Stimulated activated CD8-positive, alpha-beta memory T cell treated with anti-CD3 and anti-CD28 coated beads, Interleukin-12 subunit alpha, Interleukin-12 subunit beta, amount 100 ng/mL, for 1 hour (primary cell): ENCODE data around the gene PGS1.
"Not testable (repeated sequence)": the region's sequence is repeated elsewhere in the genome, so short reads cannot be mapped to it uniquely, and the experiment has no call there.

Source experiments
- DNase-seq: peaks from one replicate; pipeline ENCODE4 v3.0.0-alpha.2; 2020; ENCODE audit warnings: low read depth

Gene PGS1

DNA sequence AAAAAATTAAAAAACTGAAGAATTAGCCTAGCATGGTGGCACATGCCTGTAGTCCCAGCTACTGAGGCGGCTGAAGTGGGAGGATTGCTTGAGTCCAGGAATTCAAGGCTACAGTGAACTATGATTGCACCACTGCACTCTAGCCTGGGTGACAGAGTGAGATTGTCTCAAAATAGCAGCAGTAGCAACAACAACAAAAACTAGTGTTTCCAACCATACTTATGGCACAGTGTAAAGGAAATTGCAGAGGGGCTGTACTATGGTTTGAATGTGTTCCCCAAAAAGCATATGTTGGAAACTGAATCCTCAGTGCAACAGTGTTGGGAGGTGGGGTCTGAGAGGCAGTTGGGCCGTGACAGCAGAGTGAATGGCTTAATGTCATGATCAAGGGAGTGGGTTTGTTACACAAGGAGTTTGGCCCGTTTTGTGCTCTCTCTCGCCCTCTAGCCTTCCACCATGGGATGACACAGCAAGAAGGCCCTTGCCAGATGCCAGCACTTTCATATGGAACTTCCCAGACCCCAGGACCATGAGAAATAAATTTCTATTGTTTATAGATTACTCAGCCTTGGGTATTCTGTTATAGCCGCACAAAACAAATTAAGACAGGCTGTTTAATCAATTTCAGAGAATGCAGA, 70.0 kb downstream of the PGS1 start:
- no peak for DNase-seq

DNA sequence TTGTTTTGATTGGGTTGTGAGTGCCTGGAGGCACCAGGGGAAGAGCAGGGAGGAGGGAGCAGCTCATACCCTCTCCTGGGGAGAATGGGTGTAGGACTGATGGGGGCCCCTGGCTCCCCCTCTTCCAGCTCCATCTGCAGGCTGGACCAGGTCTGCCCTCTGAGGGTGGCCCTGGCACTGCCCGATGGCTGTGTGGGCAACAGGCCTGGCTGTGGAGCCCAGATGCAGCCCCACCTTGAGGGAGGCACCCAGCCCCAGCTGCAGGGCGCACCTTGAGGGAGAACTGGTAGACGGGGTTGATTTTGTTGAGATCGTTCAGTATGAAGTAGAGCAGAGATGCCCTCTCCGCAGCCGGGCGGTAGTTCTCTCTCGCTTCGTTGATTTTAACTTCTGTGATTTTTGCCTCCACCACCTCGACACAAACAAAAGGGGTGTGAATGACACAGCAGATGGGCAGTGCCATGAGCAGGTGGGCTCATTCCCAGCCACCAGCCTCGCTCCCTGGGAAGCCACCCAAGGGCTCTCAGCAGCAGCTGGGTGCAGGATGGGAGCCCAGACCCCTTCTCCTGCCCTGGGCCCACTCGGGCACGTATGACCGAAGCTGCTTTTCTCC, 71.6 kb downstream of the PGS1 start:
- no peak for DNase-seq

DNA sequence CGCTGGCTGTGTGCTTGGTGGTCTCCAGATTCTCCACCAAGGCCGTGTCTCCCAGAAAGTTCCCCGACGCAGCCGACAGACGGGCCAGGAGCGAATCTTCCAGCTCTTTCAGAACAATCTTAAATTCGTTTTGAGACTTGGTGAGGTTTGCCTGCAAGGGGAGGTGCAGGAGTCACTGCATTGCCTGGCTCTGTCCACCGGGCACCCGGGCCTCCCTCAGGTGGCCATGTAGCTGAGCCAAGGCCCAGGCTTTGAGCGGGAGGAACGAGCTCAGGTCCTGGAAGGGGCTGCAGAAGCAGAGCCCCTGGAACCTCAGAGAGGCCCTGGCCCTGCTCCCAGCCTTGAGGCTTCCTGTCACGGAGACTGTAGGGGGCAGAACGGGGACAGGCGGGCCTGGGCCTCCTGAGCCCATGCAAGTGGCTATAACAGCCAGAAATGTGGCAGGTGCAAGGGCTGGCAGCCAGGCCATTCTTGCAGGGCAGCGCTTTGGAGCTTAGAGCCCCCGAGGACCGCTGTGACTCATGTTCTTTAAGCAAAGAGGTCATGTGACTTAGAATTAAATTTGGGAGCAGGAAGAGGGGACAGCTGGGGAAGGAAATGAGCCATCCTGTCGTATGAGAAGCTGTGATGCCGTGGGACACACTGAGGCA, 72.4 kb downstream of the PGS1 start:
- no peak for DNase-seq

DNA sequence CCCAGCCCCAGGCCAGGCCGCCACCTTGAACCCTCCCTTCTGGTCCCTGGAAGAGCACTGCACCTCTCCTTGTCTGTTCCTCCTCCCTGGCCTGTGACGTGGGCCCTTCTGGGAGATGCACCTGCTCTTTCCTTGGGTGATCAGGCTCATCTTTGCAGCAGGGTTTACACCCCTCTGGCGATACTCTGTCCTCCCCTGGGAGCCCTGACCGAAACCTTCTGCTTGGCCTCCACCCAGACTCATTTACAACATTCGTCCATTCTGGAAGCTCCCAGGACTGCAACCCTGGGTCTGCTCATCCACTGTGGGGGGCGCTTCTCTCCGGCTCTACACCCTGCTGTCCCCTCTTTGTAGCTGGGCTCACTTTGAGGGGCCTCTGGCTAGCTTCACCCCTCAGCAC, 73.3 kb downstream of the PGS1 start:
- DNase-seq = no peak

DNA sequence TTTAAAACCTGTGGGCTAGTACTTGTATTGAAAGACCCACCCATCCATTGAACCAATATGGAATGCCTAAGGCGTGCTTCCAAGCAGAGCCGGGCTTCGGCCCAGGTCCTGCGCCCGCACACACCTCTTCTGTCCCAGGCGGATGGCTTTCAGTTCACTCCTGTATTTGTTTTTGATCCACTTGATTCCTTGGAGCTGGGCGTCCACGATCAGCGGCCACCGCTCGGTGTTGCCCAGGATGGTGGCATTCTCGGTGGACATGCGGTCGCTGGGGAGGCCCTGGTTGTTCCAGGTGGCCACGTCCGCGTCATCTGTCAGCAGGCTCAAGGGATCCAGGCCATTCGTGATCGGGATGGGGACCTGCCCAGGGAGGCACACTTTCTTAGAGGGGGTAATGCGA, 75.9 kb downstream of the PGS1 start:
- no peak for DNase-seq

DNA sequence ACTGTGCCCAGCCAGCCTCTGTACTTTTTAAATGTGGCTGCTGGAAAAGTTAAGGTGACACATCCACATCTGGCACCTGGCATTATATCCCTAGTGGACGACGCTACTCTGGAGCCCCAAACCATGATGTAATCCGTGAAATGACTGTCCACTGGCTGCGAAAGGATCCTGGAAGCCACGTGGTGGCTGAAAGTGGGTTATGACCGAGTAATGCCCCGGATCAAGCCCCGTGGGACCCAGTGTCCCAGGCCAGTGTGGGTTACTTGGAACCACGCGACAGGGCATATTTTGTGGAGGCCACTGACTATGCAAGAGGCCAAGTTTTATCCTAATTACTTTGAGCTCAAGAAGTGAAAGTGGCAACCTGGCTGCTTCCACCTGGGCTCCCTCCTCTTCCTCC, 79.6 kb downstream of the PGS1 start:
- no peak for DNase-seq

DNA sequence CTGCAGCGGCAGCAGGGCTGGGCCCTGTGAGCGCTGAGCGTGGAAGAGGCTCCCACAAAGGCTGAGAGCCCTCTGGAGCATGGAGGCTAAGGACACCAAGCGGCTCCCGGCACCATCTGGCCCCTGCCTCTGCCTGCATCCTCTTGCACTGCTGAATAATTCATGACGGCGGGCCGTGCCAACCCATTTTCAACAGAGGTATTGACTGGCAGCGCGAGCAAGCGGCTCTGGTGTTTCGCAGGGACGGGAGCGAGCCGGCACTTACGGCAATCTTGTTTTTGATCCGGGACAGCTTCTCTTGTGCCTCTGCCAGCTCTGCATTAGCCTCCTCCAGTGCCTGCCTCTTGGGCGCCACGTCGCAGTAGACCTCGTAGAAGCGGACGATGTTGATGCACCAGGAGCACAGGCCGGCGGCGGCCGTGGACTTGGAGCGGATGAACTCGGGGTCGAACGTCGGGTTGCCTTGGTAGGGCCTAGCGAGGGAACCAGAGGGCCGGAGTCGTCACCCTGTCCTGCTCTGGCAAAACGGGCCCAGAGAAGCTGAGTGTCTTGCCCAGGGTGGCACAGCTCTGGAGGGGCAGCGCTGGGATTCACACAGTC, 80.4 kb downstream of the PGS1 start:
- DNase-seq = no peak

DNA sequence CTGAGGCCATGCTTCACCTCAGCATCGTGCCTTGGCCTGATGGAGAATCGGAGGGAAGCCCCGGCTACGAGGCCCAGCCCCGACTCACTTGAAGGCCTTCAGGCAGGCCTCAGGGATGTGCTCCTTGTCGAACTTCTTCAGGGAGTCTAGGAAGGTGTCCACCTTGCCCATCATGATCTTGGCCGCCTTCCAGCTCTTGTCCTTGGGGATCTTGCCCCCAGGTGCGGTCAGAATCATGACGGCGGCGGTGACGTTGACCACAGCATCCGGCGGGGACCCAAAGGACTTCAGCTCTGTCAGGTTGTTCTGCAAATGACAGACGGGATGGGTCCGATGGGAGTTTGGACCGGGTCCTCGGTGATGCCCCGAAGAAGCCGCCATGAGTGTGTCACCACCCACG, 81.2 kb downstream of the PGS1 start:
- DNase-seq = no peak

DNA sequence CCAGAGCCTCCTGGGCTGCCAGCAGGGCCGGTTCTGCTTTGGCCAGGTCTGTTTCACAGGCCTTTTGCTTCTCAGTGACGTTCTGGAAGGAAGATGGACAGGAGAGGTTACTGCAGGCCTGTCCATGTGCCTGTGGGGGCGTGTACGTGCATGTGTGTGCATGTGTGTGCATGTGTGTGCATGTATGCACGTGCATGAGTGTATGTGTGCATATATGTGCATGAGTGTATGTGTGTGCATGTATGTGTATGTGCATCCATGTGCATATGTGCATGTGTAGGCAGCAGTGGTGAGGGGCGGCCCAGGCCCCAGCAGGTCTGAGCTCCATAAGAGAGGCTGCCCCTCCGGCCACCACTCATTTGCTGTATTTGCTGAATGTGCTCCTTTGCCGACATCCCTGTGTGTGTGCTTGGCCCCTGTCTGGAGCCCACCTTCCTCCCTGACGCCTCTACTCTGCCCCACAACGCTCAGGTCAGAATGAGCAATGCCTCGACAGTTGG, 81.8 kb downstream of the PGS1 start:
- no peak for DNase-seq

DNA sequence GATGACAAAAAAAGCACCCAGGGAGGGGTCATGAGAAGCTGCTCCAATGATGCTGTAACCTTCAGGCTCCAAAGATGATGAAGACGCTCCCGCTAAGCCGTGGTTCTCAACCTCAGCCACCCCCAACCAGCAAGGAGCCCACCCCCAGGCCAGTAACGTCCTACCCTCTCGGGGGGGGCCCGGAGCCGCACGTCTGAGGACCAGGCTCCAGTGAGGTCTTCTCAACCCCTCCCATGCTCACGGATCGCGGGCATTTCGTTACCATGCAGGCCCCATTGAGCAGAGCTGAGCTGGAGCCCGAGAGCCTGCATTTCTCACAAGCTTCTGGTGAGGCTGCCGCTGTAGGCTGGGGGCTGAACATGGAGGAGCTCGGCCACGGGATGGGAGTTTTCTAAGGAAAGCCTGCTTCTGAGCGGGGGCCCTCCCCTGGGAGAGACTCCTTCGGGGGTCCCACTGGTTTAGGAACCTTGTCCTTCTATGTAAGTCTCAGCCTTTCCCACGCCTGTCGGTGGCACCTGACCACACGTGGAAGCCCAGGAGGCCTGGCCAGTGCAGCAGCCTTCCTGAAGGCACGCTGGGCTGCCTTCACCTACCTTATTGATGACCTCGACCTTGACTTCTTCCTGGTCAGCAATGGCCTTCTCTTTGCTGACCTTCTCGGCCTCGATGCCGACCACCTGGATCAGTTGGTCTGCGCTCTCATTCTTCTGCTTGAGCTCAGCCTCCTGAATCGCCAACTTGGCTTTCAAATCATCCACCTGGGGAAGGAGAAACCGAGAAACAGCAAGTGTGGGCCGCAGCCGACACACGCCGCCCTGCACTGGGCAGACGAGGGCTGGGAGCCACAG, 82.7 kb downstream of the PGS1 start:
- no peak for DNase-seq

DNA sequence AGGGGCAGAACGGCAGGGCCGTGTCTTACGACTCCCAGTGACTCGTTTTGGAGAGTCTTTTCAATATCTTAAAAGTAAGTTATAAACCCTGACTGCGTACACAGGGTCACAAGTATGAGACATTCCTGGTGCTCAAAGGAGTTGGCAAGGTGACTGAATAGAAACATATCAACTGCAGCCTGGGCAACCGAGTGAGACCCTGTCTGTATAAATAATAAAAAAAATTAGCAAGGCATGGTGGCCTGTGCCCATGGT, 83.3 kb downstream of the PGS1 start:
- no peak for DNase-seq

DNA sequence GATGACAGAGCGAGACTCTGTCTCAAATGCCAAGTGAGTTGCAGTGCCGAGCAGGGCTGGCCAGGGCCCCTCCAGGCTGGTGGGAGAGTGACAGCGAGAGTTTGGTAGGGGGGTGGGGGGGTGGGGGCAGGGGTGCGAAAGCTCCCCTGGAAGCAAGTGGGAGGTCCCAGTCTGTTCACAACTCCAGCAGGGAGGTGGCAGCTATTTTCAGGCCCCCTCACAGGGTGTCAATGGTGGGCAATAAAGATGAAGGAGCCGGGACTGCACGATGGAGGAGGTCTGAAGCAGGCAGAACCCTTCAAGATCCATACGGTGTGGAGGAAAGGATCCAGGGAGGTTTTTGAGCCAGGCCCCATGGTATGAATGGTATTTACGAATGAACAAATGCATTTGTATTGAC, 83.7 kb downstream of the PGS1 start:
- DNase-seq = no peak

DNA sequence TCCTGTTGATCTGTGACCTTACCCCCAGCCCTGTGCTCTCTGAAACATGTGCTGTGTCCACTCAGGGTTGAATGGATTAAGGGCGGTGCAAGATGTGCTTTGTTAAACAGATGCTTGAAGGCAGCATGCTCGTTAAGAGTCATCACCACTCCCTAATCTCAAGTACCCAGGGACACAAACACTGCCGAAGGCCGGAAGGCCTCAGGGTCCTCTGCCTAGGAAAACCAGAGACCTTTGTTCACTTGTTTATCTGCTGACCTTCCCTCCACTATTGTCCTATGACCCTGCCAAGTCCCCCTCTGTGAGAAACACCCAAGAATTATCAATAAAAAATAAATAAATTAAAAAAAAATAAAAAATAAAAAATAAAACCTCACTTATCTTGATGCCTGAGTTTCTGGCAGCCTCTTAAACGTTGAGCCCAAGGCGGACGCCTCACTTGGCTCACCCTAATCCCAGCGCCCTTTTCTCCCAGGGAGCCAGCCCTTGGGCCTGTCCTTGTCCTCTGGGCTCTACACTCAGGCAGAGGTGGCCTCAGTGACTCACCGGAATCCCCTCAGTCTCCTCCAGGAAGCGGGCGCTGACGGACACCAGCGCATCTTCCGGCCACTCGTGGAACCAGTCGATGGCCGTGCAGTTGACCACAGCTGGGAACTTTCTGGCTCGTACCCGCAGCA, 87.8 kb downstream of the PGS1 start:
- not testable (repeated sequence) for DNase-seq

DNA sequence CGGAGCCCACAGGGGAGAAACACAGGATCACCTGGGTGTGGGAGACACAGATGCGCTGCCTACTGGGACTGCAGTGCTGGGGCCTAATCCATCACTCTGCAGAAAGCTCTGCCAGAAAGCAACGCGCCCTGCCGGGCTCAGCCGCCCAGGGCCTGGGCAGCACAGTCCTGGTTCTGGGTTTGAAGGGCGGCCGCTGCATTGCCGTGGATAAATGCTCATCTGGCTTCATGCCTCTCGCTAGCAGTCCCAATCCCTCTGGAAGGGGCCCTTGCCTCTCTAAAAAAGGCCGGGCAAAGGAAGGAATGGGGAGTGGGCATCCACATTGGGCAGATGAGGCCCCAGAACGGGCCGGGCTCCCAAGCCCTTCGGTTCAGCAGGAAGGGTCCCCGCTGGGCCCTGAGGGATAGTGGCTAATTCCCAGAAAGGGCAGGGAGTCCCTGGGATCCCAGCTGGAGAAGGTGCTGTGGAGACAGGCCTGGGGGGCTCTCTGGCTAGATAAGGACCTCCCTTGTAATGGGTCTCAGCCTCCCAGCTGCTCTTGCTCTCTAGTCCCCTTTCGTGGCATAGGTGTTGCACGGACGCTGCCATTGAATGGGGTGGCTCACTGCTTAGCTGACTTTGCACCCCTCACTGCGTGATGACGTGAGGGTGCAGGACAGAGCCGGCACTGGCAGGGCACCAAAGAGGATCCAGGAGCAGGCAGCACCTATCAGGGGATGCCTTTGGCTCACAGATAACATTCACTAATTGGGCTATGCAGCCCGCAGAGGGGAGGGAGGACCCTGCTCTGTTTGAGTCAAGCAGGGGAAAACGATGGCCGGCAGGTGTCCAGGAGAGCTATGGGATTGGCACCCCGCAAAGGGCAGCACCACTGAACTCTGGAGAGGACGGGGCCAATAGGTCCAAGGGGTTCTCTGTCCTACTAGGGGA, 88.6 kb downstream of the PGS1 start:
- DNase-seq = no peak

DNA sequence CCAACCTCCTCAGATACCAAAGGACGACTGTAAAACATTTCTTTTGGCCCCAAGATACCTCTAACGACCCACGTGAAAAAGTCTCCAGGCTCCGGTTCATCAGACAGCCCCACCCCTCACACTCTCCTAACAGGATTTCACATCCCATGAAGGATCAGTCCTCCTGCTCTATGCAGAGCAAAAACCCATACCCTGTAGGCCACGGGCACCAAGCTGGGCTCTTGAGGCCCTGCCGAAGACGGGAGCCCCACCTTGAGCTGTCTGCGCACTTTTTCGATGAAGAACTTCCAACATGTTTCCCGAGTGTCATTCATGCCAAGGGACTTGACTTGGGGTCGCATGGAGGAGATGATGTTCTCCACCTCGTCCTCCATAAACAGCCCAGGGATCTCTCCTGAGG, 89.9 kb downstream of the PGS1 start:
- no peak for DNase-seq

DNA sequence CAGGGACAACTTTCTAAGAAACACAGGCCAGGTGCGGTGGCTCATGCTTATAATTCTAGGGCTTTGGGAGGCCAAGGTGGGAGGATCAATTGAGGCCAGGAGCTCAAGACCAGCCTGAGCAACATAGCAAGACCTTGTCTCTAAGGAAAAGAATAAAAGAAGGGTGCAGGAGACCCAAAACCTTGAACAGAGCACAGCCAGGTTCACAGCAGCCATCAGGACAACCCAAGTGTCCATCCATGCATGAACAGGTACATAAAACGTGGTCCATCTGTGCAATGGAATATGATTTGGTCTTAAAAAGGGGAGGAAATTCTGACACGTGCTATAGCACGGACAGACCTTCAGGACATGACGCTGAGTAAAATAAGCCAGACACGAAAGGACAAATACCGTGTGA, 91.0 kb downstream of the PGS1 start:
- no peak for DNase-seq

DNA sequence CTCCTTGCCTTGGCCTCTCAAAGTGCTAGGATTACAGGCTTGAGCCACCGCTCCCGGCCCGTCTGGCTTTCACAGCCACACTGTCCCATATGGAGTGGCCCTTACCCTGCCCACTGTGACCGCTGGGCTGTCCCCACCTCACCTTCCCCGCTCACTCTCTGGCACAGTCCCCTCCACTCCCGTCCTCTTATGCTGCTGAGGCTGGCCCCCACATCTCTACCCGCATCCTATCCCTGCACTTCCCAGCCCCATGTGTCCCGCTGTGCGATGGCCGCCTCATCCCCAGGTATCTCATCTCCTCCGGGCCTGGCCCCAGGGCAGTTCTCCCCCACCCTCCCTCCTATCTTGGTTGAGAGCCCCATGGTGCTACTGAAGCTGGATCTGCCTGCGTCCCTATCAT, 93.2 kb downstream of the PGS1 start:
- DNase-seq = no peak

DNA sequence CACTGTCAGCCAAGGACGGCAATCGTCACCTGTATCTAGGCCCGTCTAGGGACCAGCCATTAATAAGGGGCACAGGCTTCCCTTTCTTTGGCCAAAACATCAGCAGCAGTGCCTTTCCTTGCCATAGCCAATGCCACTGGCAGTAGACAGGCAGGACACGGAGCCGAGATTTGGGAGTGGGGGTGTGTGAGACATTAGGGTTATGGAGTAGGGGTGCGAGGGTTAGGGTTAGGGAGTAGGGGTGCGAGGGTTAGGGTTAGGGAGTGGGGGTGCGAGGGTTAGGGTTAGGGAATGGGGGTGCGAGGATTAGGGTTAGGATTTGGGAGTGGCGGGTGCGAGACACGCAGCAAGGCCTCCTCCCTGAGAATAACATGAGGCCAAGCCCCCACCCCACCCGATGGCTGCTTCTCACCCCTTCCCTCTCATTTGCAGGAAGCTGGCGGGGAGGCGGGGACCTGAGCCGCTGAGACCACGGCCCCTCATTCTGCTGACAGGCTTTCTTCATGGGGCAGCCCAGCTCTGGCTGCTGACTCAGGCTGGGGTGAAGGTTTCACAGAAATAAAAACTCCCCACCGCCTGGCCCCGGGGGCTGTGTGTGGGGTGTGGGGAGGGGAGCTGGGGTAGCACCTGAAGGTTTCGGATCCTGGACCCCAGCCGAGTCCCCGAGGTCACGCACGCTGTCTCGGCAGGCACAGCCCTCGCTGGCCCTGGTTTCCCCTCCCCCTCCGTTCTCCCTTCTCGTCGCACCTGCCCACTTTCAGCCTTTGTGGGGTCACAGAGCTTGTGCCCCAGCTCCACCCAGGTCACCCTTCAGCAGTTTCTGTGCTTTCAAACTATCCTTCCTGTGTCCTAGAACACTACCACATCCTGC, 93.8 kb downstream of the PGS1 start:
- no peak for DNase-seq

DNA sequence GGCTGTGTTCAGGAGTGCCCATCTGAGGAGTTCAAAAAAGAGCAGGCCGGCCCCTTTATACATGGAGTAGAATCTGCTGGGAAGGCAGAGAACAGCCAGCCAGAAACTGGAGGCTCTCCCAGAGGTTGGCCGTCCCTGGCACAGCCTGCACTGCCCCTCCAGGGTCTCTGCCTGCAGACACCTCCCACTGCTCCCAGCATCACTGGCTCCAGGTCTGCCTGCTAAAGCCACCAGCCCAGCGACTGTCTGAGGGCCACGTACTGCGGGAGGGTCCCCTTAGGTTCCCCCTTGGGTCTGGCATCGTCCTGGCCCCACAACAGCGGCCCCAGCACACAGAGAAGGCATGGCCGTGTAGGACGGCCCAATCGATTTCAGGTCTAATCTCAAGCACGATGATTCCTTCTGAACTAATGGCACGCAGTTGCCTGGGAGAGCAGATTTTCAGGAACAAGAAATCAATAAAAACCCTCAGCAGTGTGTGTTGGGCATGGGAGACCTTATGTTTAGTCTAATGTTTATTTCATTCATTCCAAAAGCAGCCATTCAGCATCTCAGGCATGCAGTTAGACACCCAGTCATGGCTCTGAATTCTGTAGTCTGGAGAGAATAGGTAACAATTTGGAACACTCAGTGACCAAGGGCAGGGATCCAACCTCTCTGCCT, 95.6 kb downstream of the PGS1 start:
- no peak for DNase-seq
